GM10266 (cell line): ENCODE measurements around the gene MYO5B.

Experiments used
- DNase-seq: peaks from one replicate; pipeline ENCODE4 v3.0.0; 2012; ENCODE audit errors: extremely low spot score
- CTCF ChIP-seq: IDR thresholded peaks from 2 replicates; pipeline ENCODE4 v1.5.1; 2012; ENCODE audit warnings: mild to moderate bottlenecking, low read depth; ENCODE audit not compliant: control insufficient read depth, insufficient read depth; ENCODE audit errors: missing control alignments

MYO5B gene

GRCh38 chr18:49921318-49921985 is 273.5 kb downstream of the MYO5B start:
- no peak for DNase-seq
- no peak for TF ChIP-seq CTCF

- no peak for DNase-seq
- TF ChIP-seq CTCF = no peak
Measured at GRCh38 chr18:49920731-49921130, 274.2 kb downstream of the MYO5B start.

GRCh38 chr18:49917742-49918141 is 277.2 kb downstream of the MYO5B start:
- no peak for TF ChIP-seq CTCF
- DNase-seq = no peak

DNA sequence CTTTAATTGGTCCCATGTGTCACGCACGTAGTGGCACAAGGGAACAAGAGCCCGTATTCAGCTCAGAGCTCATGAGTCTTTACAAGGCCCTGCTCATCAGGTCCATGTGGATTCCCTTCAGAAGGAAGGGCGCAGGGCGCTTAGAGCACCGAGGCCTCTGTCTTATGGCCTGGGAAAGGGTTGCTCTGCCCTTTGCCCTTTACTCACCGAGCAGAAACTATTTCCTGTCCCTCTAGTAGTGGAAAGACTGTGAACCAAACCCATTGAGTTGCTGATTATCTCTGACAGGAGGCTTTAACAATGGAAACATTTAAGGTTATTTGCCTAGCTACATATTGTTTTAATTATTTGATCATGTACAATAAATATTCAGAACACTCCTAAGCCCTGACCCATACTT is 279.6 kb downstream of the MYO5B start:
- DNase-seq = no peak
- TF ChIP-seq CTCF = no peak

DNA sequence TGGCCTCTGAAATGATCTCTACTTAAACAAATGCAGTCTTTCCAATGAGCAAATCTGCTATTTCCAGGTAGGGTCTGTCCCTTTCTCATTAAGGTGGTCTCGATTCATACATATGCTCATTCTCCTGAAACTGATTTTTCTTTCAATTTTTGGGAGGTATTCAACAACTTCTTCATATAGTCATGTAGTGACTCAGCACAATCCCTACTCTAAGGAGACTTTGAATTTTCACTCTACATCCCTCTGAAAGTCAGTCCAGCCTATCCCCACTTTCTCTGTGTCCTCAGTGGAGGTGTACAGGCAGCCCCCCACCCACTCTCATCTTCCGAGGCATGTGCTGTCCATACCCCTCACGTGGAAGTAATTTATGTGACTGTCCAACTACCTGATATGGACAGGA is 281.7 kb downstream of the MYO5B start:
- no peak for TF ChIP-seq CTCF
- DNase-seq = no peak

- TF ChIP-seq CTCF = no peak
- no peak for DNase-seq
Measured at GRCh38 chr18:49911427-49911826, 283.5 kb downstream of the MYO5B start.

GRCh38 chr18:49910986-49911385 is 284.0 kb downstream of the MYO5B start:
- DNase-seq = no peak
- no peak for TF ChIP-seq CTCF
